A549 (cell line): ENCODE data around the gene CELF2.

Experiments used
- CBX2 ChIP-seq: fragments of 200-600 bp; sonication (generic); IDR thresholded peaks from 2 replicates; pipeline ENCODE4 v1.6.1; 2016; ENCODE audit warnings: low read depth, mild to moderate bottlenecking, borderline replicate concordance
- CBX8 ChIP-seq: fragments of 200-600 bp; sonication (generic); IDR thresholded peaks from 2 replicates; pipeline ENCODE4 v1.6.1; 2016
- CHD2 ChIP-seq: fragments of 150-350 bp; IDR thresholded peaks from 2 replicates; pipeline ENCODE4 v1.6.1; 2014; ENCODE audit warnings: low read length; ENCODE audit not compliant: partially characterized antibody
- KDM5A ChIP-seq: fragments of 200-600 bp; sonication (generic); IDR thresholded peaks from 2 replicates; pipeline ENCODE4 v1.6.1; 2016; ENCODE audit warnings: antibody characterized with exemption, mild to moderate bottlenecking
- RAD21 ChIP-seq, 2 experiments: fragments of >200 bp in 1 of 2; sonication (Bioruptor Twin) in 1 of 2; formaldehyde crosslinking in 1 of 2; IDR thresholded peaks in 1 of 2; conservative IDR thresholded peaks in 1 of 2; 2 replicates in 1 of 2; 3 replicates in 1 of 2; pipeline ENCODE4 v1.6.1; 2012 to 2018; ENCODE audit warnings: inconsistent platforms in 1 of 2
- ZSCAN20 ChIP-seq: fragments of 250-450 bp; sonication (Bioruptor Pico); IDR thresholded peaks from 2 replicates; pipeline ENCODE4 v1.8.0; 2022; ENCODE audit warnings: mild to moderate bottlenecking, moderate library complexity
- TF ChIP-seq, protein P1 (sequence below): fragments of >200 bp; sonication (Bioruptor Twin); formaldehyde crosslinking; IDR thresholded peaks from 3 replicates; pipeline ENCODE4 v1.5.1; 2016

DNA sequence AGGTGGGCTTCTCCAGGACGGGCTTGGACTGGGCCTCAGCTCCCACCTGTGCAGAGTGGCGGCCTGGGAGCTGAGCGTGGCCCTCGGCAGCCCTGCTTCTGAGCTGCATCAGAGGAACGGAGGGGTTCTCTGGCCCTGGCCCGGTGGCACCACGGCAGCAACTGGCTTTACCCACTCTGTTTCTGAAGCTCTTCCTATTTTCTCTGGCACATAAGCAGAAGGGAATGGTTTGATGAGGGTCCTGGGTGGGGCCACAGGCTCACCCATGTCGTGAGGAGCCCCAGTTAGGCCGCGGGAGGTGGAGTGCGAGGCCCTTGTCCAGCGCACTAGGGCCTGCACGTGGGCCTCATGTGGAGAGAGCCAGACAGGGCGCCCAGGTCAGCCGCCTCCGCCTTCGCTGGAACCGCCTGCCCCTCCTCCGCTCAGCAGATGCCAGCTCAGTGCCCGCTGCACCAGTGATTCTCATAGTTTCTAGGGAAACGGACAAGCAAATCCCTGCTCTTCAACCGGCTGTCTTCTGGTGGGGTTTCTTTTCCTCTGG, 284.0 kb downstream of the CELF2 start:
- TF ChIP-seq ZSCAN20 (CRISPR knock-in tag), result no peak
- TF ChIP-seq, protein P1, sequence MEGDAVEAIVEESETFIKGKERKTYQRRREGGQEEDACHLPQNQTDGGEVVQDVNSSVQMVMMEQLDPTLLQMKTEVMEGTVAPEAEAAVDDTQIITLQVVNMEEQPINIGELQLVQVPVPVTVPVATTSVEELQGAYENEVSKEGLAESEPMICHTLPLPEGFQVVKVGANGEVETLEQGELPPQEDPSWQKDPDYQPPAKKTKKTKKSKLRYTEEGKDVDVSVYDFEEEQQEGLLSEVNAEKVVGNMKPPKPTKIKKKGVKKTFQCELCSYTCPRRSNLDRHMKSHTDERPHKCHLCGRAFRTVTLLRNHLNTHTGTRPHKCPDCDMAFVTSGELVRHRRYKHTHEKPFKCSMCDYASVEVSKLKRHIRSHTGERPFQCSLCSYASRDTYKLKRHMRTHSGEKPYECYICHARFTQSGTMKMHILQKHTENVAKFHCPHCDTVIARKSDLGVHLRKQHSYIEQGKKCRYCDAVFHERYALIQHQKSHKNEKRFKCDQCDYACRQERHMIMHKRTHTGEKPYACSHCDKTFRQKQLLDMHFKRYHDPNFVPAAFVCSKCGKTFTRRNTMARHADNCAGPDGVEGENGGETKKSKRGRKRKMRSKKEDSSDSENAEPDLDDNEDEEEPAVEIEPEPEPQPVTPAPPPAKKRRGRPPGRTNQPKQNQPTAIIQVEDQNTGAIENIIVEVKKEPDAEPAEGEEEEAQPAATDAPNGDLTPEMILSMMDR, result no peak
- TF ChIP-seq CHD2, result no peak
- TF ChIP-seq KDM5A, result no peak
- no peak for TF ChIP-seq RAD21 (conservative IDR thresholded peaks at IDR 0.05 in 1 of 2, IDR thresholded peaks at IDR 0.05 in 1 of 2)
- no peak for TF ChIP-seq CBX2
- no peak for TF ChIP-seq CBX8
